ENCODE results near the gene CCDC91.

The CCDC91 gene

GRCh38 chr12:28550757-28551704 is 360.8 kb downstream of the CCDC91 start:
- ATAC-seq (replicated peaks; ENCODE audit: extremely low read depth, poor library complexity, severe bottlenecking) (no peak), DNase-seq (ENCODE audit: low spot score in 2 of 2) (no peak)
- H3K27ac Mint-ChIP-seq (ENCODE audit: low read depth): no peak overlapping the region
- no peak overlapping the region for H3K4me3 Mint-ChIP-seq
- no peaks in the 10 kb centered on the region for H3K27me3 Mint-ChIP-seq
- H3K4me1 Mint-ChIP-seq: peaks cover 5% of the 10 kb centered on the region
- no peaks in the 10 kb centered on the region for H3K9me3 Mint-ChIP-seq
- H3K36me3 Mint-ChIP-seq (ENCODE audit: insufficient read depth): peaks cover 1% of the 10 kb centered on the region

GRCh38 chr12:28552251-28552970 is 362.2 kb downstream of the CCDC91 start:
- Mint-ChIP-seq H3K27me3 (no peaks in the 10 kb centered on the region), H3K4me1 (peaks cover 5% of the 10 kb centered on the region), H3K9me3 (no peaks in the 10 kb centered on the region), H3K36me3 (ENCODE audit: insufficient read depth) (peaks cover 1% of the 10 kb centered on the region), H3K27ac (ENCODE audit: low read depth) (no peak overlapping the region), H3K4me3 (no peak overlapping the region)
- DNase-seq (ENCODE audit: low spot score in 2 of 2) (no peak), ATAC-seq (replicated peaks; ENCODE audit: extremely low read depth, poor library complexity, severe bottlenecking) (no peak)

- H3K4me1 Mint-ChIP-seq: peaks cover 5% of the 10 kb centered on the region
- H3K36me3 Mint-ChIP-seq (ENCODE audit: insufficient read depth): peaks cover 1% of the 10 kb centered on the region
- DNase-seq (ENCODE audit: low spot score in 2 of 2) (no peak), ATAC-seq (replicated peaks; ENCODE audit: extremely low read depth, poor library complexity, severe bottlenecking) (no peak)
- H3K27me3 Mint-ChIP-seq: no peaks in the 10 kb centered on the region
- H3K9me3 Mint-ChIP-seq: no peaks in the 10 kb centered on the region
- H3K4me3 Mint-ChIP-seq: no peak overlapping the region
- H3K27ac Mint-ChIP-seq (ENCODE audit: low read depth): no peak overlapping the region
These were observed 365.5 kb downstream of the CCDC91 start for GRCh38 chr12:28555748-28556147.

GRCh38 chr12:28558250-28558649 is 368.0 kb downstream of the CCDC91 start:
- Mint-ChIP-seq H3K27me3 (no peaks in the 10 kb centered on the region), H3K4me1 (no peaks in the 10 kb centered on the region), H3K9me3 (no peaks in the 10 kb centered on the region), H3K27ac (ENCODE audit: low read depth) (no peak overlapping the region), H3K4me3 (no peak overlapping the region), H3K36me3 (ENCODE audit: insufficient read depth) (peaks cover 2% of the 10 kb centered on the region)
- ATAC-seq (replicated peaks; ENCODE audit: extremely low read depth, poor library complexity, severe bottlenecking) (no peak), DNase-seq (ENCODE audit: low spot score in 2 of 2) (no peak)

GRCh38 chr12:28563286-28563685 is 373.0 kb downstream of the CCDC91 start:
- no peak overlapping the region for H3K4me3 Mint-ChIP-seq
- no peaks in the 10 kb centered on the region for H3K27me3 Mint-ChIP-seq
- H3K36me3 Mint-ChIP-seq (ENCODE audit: insufficient read depth): peaks cover 2% of the 10 kb centered on the region
- no peaks in the 10 kb centered on the region for H3K9me3 Mint-ChIP-seq
- no peaks in the 10 kb centered on the region for H3K4me1 Mint-ChIP-seq
- no peak overlapping the region for H3K27ac Mint-ChIP-seq (ENCODE audit: low read depth)
- ATAC-seq (replicated peaks; ENCODE audit: extremely low read depth, poor library complexity, severe bottlenecking): no peak
- DNase-seq (ENCODE audit: low spot score in 2 of 2): no peak

GRCh38 chr12:28563936-28564335 is 373.7 kb downstream of the CCDC91 start:
- no peak overlapping the region for H3K4me3 Mint-ChIP-seq
- no peaks in the 10 kb centered on the region for H3K9me3 Mint-ChIP-seq
- DNase-seq (ENCODE audit: low spot score in 2 of 2): no peak
- H3K27ac Mint-ChIP-seq (ENCODE audit: low read depth): no peak overlapping the region
- ATAC-seq (replicated peaks; ENCODE audit: extremely low read depth, poor library complexity, severe bottlenecking): no peak
- peaks cover 2% of the 10 kb centered on the region for H3K36me3 Mint-ChIP-seq (ENCODE audit: insufficient read depth)
- no peaks in the 10 kb centered on the region for H3K4me1 Mint-ChIP-seq
- H3K27me3 Mint-ChIP-seq: no peaks in the 10 kb centered on the region

GRCh38 chr12:28568118-28568517 is 377.9 kb downstream of the CCDC91 start:
- ATAC-seq (replicated peaks; ENCODE audit: extremely low read depth, poor library complexity, severe bottlenecking): no peak
- DNase-seq (ENCODE audit: low spot score in 2 of 2): no peak
- no peaks in the 10 kb centered on the region for H3K27me3 Mint-ChIP-seq
- no peak overlapping the region for H3K4me3 Mint-ChIP-seq
- no peaks in the 10 kb centered on the region for H3K4me1 Mint-ChIP-seq
- H3K27ac Mint-ChIP-seq (ENCODE audit: low read depth): no peak overlapping the region
- H3K9me3 Mint-ChIP-seq: no peaks in the 10 kb centered on the region
- peaks cover 2% of the 10 kb centered on the region for H3K36me3 Mint-ChIP-seq (ENCODE audit: insufficient read depth)

GRCh38 chr12:28568704-28569103 is 378.4 kb downstream of the CCDC91 start:
- H3K27ac Mint-ChIP-seq (ENCODE audit: low read depth): no peak overlapping the region
- DNase-seq (ENCODE audit: low spot score in 2 of 2): no peak
- no peak for ATAC-seq (replicated peaks; ENCODE audit: extremely low read depth, poor library complexity, severe bottlenecking)
- H3K4me3 Mint-ChIP-seq: no peak overlapping the region
- peaks cover 2% of the 10 kb centered on the region for H3K36me3 Mint-ChIP-seq (ENCODE audit: insufficient read depth)
- H3K9me3 Mint-ChIP-seq: no peaks in the 10 kb centered on the region
- H3K27me3 Mint-ChIP-seq: no peaks in the 10 kb centered on the region
- H3K4me1 Mint-ChIP-seq: no peaks in the 10 kb centered on the region

- Mint-ChIP-seq H3K4me3 (no peak overlapping the region), H3K9me3 (no peaks in the 10 kb centered on the region), H3K27ac (ENCODE audit: low read depth) (no peak overlapping the region), H3K36me3 (ENCODE audit: insufficient read depth) (peaks cover 2% of the 10 kb centered on the region), H3K27me3 (no peaks in the 10 kb centered on the region), H3K4me1 (no peaks in the 10 kb centered on the region)
- no peak for DNase-seq (ENCODE audit: low spot score in 2 of 2)
- ATAC-seq (replicated peaks; ENCODE audit: extremely low read depth, poor library complexity, severe bottlenecking): no peak
These were observed 379.6 kb downstream of the CCDC91 start for GRCh38 chr12:28569698-28570411.

GRCh38 chr12:28570811-28571210 is 380.6 kb downstream of the CCDC91 start:
- no peak overlapping the region for H3K27ac Mint-ChIP-seq (ENCODE audit: low read depth)
- no peaks in the 10 kb centered on the region for H3K27me3 Mint-ChIP-seq
- DNase-seq (ENCODE audit: low spot score in 2 of 2) (no peak), ATAC-seq (replicated peaks; ENCODE audit: extremely low read depth, poor library complexity, severe bottlenecking) (no peak)
- no peaks in the 10 kb centered on the region for H3K4me1 Mint-ChIP-seq
- H3K9me3 Mint-ChIP-seq: no peaks in the 10 kb centered on the region
- no peak overlapping the region for H3K4me3 Mint-ChIP-seq
- H3K36me3 Mint-ChIP-seq (ENCODE audit: insufficient read depth): peaks cover 2% of the 10 kb centered on the region

GRCh38 chr12:28574746-28575592 is 384.7 kb downstream of the CCDC91 start:
- H3K27me3 Mint-ChIP-seq: no peaks in the 10 kb centered on the region

More at GRCh38 chr12:28574746-28575592, 384.7 kb downstream of the CCDC91 start:
- no peak overlapping the region for H3K4me3 Mint-ChIP-seq
- H3K36me3 Mint-ChIP-seq (ENCODE audit: insufficient read depth): peaks cover 2% of the 10 kb centered on the region
- DNase-seq (ENCODE audit: low spot score in 2 of 2): no peak
- no peaks in the 10 kb centered on the region for H3K4me1 Mint-ChIP-seq
- no peak overlapping the region for H3K27ac Mint-ChIP-seq (ENCODE audit: low read depth)
- no peak for ATAC-seq (replicated peaks; ENCODE audit: extremely low read depth, poor library complexity, severe bottlenecking)
- H3K9me3 Mint-ChIP-seq: peaks cover 1% of the 10 kb centered on the region
